Measurements from ENCODE around the gene SULT1B1.

DNA sequence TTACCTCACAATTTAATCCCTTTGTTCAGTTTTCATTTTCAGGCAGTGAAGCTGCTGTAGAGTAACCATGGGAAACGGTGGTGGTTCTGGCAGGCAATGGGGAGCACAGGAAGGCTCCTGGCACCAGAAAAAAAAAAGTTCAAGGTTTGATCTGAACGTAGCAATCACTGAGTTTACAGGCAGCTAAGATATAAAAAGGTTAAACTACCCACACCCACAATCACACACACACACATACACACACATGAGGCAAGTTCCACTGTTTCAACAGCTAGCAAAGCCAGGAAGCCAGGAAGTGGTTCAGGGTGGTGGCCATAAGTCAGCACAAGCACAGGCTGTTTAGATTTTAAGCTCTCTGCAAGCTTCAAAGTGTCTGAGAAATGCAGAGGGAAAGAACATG is at the start of gene SULT1B1:
- TF ChIP-seq, protein P1, sequence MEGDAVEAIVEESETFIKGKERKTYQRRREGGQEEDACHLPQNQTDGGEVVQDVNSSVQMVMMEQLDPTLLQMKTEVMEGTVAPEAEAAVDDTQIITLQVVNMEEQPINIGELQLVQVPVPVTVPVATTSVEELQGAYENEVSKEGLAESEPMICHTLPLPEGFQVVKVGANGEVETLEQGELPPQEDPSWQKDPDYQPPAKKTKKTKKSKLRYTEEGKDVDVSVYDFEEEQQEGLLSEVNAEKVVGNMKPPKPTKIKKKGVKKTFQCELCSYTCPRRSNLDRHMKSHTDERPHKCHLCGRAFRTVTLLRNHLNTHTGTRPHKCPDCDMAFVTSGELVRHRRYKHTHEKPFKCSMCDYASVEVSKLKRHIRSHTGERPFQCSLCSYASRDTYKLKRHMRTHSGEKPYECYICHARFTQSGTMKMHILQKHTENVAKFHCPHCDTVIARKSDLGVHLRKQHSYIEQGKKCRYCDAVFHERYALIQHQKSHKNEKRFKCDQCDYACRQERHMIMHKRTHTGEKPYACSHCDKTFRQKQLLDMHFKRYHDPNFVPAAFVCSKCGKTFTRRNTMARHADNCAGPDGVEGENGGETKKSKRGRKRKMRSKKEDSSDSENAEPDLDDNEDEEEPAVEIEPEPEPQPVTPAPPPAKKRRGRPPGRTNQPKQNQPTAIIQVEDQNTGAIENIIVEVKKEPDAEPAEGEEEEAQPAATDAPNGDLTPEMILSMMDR (conservative IDR thresholded peaks at IDR 0.05 in 1 of 2, IDR thresholded peaks at IDR 0.05 in 1 of 2; ENCODE audit: extremely low read depth in 1 of 2, insufficient read depth in 1 of 2, low read depth in 1 of 2, low read length in 2 of 2), result no peak
- TF ChIP-seq EZH2 (IDR thresholded peaks at IDR 0.05; ENCODE audit: borderline replicate concordance, low read length), result no peak

Measured in mammary epithelial cell (primary cell).